GM12892 (cell line): ENCODE data around the gene CNGB1.

Source experiments
- POLR2A ChIP-seq: IDR thresholded peaks from 2 replicates; pipeline ENCODE4 v1.6.1; 2011; ENCODE audit warnings: low read depth, low read length, control low read depth
- POLR2AphosphoS5 ChIP-seq: IDR thresholded peaks from 2 replicates; pipeline ENCODE4 v1.6.1; 2011; ENCODE audit warnings: low read depth, low read length, control low read depth
- TAF1 ChIP-seq: IDR thresholded peaks from 2 replicates; pipeline ENCODE4 v1.6.1; 2011; ENCODE audit warnings: low read depth, mild to moderate bottlenecking, control low read depth, low read length, borderline replicate concordance

DNA sequence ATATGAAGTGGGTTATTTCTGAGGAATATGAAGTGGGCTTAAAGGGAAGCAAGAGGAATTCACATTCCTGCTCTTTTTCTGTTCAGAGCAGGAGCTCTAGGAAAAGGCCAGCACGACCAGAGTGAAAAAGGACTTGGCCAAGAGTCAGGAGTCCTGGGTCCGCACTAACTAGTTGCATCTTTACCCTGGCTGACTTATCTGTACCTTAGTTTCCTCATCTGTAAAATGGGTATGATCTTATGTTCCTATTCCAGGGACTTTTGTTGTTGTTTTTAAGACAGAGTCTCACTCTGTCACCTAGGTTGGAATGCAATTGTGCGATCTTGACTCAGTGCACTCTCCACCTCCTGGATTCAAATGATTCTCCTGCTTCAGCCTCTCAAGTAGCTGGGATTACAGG lies 52.5 kb downstream of the CNGB1 start:
- TF ChIP-seq POLR2A = no peak
- TF ChIP-seq POLR2AphosphoS5 = no peak
- TF ChIP-seq TAF1 = no peak
